Stimulated activated CD8-positive, alpha-beta memory T cell treated with anti-CD3 and anti-CD28 coated beads, Interleukin-12 subunit alpha, Interleukin-12 subunit beta, amount 100 ng/mL, for 24 hours (primary cell): ENCODE measurements around the gene RASL12.
"Not testable (repeated sequence)": the region's sequence is repeated elsewhere in the genome, so short reads cannot be mapped to it uniquely, and the experiment has no call there.

Experiments
- DNase-seq: peaks from one replicate; pipeline ENCODE4 v3.0.0-alpha.2; 2020; ENCODE audit errors: extremely low read depth

Gene RASL12

GRCh38 chr15:65028921-65029735 lies 38.7 kb downstream of the RASL12 start, which contains the start of gene MTFMT:
Gene MTFMT, minus strand, starts transcription at chr15:65029639. Its CDS starts 26 bp downstream, at chr15:65029613.
- peak; percentile 87 for DNase-seq

- no peak for DNase-seq
These were observed 39.5 kb downstream of the RASL12 start for GRCh38 chr15:65028338-65028737.

GRCh38 chr15:65027593-65027992 lies 40.2 kb downstream of the RASL12 start:
- no peak for DNase-seq

- no peak for DNase-seq
These were observed 41.0 kb downstream of the RASL12 start for GRCh38 chr15:65026756-65027155.

GRCh38 chr15:65021488-65021887 lies 46.3 kb downstream of the RASL12 start:
- DNase-seq, result no peak

DNA sequence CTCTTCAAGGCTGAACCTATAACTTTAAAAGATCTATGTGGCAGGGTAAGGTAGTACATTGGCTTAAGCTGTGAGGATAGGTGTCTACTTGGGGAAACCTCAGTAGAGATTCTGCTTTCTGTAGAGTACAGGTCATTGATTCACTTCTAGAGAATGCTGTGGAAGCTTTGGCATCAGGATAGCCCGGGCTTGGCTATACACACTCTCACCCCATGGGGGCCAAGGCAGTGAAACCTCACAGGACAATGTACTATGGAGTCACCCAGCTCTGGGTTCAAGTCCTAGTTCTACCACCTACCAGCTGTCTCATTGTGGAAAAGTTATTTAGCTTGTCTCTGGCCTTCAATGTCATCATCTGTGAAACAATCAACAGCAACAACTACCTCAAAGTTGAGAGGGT lies 47.4 kb downstream of the RASL12 start:
- no peak for DNase-seq

DNA sequence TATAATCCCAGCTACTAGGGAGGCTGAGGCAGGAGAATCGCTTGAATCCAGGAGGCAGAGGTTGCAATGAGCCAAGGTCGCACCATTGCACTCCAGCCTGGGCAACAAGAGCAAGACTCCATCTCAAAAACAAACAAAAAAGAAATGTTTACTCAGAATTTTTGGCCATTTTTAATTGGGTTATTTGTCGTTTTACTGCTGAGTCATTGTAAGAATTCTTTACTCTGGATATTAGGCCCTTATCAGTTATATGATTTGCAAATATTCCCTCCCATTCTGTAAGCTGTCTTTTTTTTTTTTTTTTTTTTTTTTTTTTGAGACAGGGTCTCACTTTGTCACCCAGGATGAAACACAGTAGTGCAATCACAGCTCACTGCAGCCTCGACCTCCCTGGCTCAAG lies 56.6 kb downstream of the RASL12 start:
- not testable (repeated sequence) for DNase-seq

DNA sequence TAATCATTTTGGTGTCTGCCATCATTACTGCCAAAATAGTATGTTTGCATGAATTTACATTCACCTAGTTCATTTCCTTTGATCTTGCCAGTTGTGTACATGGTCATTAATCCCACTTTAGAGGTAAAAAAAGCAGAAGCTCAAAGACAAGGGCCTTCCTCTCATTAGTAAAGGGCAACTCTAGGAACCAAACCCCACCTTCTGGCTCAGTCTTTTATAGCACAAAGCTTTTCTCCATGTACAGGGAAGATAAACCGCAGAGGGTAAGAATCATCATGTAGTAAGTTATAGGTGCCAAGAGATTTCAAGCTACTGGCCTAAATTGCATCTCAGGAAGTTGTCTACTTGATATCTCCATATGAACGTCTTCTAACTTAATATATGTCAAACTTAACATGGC lies 58.8 kb downstream of the RASL12 start:
- no peak for DNase-seq

DNA sequence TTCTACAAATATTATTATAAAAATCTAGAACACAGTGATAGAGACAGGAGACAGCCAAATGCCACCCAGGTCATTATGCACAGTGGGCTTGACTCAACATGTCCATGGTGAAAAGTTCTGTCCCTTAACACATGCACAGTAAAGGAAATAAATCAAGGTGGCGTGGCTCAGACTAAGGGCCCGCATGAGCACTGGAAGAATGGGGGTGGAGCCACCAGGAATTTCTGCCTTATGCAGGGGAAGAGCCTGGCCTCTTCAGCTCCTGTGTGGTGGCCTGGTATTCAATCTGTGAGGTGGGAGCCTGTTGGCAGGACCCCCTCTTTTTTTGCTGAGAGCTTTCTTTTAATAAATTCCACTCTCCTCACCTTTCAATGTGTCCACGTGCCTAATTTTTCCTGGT lies 60.9 kb downstream of the RASL12 start:
- no peak for DNase-seq

- no peak for DNase-seq
These were observed 62.8 kb downstream of the RASL12 start for GRCh38 chr15:65004993-65005392.
